Activated CD4-positive, alpha-beta T cell treated with anti-CD3 and anti-CD28 coated beads for 24 hours (primary cell): ENCODE measurements around the gene AP1S3.
"Not testable (repeated sequence)": the region's sequence is repeated elsewhere in the genome, so short reads cannot be mapped to it uniquely, and the experiment has no call there.

Experiments
- DNase-seq, 2 donors: peaks; one replicate each; pipeline ENCODE4 v3.0.0-alpha.2; 2020; ENCODE audit warnings: low read depth in 2 of 2

The AP1S3 gene

DNA sequence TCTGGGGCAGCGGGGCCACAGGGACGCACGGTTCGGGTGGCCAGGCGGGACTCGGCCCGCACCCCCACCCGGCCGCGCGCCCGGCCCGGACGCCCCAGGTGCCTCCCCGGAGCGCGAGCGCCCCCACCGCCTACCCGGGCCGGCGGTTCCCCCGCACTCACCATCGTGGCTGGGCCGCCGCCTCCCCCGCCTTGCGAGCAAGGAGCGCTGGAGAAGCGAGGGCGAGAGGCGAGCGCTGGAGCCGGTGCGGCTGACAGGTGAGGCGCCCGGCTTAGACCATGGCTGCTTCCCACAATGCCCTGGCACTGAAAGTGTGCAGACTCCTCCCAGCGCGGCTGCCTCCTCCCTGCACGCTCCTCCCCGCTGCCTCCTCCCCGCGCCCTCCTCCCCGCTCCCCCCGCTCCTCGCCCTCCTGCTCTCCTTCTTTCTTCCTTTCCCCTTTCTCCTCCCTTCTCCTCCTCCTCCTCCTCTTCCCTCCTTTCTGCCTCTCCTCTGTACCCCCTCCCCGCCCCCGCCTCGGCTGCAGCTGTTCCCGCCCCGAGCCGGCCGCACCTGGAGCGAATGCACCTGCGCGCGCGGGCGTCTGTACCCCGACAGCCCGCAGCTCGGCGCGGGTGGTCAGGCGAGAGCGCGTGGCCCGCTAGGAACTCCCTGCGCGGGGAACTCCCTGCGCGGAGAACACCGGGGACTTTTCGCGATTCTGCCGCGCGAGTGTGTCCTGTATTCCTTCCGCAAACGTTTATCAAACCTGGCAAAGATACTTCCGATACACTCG, at the start of gene AP1S3:
Gene AP1S3, minus strand, starts transcription at position 296 of the 775 bp plus-strand sequence. Its CDS starts 132 bp downstream, at position 164.
- DNase-seq = peak; percentile 59 to 61

DNA sequence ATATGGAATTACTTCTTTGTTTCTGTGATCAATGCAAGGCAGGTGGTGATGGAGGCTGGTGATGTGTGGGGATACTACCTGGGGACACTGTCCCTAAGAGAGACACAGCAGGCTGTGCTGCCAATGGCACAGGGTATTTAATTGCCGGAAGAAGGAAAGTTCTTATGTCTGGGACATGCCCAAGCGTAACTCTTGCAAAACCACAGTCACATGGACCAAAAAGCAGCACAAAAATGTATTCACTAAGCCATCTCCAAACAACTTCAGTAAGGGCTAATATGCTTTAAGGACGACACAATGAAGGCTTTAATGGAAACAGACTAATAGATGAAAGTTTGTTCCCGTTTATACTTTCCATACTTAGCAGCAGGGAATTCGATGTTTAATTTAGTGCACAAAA, 49.7 kb upstream of the AP1S3 start:
- no peak for DNase-seq

DNA sequence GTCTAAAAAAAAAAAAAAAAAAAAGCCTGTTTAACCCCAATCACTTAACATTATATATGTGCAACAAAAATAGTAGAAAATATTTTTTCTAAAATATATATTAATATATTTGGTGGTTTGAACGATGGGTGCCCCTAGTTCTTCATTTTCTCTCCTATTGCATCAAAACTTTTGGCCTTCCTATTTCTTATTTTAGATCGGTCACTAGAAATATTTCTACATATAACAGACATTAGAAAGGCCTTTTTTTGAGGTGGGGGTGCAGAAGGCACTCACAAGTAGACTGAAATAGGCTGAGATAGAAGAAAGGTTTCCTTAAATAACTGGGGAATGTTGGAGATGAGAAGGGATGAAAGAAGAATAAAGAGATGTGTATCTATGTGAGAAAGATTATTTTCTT, 49.3 kb upstream of the AP1S3 start:
- no peak for DNase-seq

DNA sequence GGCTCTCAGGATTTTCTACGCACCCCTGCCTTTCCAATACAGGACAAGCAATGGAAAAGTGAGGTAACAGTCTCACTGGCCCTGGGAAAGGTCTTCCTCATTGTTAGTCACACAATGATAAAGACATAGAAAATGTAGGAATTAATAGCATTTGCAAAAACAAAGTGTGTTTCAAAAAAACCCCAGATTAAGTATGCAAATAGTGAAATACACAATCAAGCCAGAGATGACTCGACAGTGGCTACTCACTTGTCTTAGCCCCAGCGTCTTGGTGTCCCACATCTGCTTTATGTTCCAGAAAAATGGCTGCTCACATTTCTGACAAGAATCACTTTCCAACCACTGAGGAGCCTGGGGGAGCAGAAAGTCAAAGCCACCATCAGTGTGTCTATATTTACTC, 47.0 kb upstream of the AP1S3 start:
- DNase-seq = no peak

DNA sequence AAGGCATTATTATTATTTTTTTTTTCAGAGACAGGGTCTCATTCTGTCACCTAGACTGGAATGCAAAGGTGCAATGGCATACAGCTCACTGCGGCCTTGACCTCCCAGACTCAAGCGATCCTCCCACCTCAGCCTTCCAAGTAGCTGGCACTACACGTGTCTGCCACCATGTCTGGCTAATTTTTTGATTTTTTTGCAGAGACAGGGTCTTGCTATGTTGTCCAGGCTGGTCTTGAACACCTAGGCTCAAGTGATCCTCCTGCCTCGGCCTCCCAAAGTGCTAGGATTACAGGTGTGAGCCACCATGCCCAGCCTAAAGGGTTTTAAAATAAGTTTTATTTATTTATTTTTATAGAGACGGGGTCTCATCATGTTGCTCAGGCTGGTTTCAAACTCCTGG, 45.3 kb upstream of the AP1S3 start:
- no peak for DNase-seq

DNA sequence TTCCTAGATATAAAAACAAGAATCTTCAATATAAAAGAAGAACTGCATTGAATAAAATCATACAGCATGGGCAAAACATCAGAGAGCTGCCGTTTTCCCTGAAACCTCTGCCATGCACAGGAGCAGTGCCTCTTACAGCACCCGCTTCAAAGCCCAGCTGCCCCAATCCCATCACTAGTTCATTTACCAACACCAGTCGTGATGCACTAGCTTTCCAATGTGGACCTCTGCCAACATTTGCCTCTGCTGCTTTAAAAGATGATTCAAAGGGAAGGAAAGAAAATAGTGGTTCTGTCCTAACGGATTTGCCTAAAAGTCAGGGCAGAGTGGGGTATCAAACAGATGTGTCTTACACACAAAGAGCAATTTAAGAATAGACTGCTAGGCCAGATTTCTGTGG, 43.4 kb upstream of the AP1S3 start:
- no peak for DNase-seq

DNA sequence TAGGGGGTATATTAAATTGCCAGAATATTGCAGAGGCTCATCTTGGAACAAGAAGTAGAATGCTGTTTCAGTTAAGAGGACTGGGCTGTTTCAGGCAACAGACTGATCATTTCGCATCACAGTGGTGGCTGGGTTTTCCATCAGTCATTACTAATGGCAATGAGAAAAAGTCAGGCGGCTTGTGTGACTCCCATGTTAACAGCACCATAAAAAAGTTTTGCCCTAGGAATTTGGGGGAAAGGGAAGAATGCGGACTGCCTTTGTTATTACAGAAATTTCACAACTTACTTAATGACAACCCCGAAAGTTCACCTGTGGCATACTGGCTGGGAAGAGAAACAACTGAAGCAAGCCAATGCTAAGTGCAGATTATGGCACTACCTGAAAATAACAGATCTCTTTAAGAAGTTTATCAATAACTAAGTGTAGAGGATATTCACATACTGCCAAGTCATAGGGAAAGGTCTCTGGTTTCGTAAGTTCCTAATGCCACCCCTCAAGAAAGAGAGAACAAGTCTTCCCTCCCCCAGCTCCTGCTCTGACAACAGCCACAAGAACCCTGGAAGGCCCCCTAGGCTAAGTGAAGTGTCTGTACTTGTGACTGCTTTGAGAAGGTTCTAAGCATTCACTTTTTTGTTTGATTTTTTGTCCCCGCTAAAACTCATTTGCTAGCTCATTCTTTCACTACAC, 40.5 kb upstream of the AP1S3 start:
- no peak for DNase-seq

DNA sequence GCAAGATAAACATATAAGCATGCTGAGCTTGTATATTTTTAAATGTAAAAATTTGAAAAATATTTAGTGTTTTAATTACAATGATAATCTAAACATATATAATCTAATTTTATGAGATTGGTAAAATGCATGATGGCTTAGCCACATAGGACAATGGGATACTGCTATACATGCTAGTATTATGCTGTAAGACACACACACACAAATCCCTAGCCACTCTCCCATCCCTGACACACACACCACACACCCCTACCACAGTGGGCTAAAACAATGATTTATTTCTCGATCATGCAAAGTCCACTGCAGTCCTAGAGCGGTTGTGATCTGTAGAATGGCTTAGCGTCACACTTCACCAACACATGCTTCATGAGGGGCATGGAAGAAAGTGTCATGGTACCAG, 36.3 kb upstream of the AP1S3 start:
- no peak for DNase-seq

DNA sequence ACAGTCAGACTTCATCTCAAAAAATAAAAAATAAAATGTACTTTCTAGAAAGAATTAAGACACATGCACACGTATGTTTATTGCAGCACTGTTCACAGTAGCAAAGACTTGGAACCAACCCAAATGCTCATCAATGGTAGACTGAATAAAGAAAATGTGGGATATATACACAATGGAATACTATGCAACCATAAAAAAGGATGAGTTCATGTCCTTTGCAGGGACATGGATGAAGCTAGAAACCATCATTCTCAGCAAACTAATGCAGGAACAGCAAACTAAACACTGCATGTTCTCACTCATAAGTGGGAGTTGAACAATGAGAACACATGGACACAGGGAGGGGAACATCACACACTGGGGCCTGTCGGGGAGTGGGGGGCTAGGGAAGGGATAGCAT, 35.4 kb upstream of the AP1S3 start:
- not testable (repeated sequence) for DNase-seq

DNA sequence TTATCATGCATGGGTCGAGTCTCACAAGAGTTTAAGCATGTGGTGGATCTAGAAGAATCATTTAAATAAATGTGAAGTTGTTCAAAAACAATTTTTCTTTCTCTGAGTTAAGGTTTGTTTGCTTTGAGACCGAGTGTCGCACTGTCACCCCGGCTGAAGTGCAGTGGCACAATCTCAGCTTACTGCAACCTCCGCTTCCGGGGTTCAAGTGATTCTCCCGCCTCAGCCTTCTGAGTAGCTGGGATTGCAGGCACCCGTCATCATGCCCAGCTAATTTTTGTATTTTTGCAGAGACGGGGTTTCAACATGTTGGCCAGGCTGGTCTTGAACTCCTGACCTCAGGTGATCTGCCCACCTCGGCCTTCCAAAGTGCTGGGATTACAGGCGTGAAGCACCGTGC, 34.3 kb upstream of the AP1S3 start:
- DNase-seq = not testable (repeated sequence)

DNA sequence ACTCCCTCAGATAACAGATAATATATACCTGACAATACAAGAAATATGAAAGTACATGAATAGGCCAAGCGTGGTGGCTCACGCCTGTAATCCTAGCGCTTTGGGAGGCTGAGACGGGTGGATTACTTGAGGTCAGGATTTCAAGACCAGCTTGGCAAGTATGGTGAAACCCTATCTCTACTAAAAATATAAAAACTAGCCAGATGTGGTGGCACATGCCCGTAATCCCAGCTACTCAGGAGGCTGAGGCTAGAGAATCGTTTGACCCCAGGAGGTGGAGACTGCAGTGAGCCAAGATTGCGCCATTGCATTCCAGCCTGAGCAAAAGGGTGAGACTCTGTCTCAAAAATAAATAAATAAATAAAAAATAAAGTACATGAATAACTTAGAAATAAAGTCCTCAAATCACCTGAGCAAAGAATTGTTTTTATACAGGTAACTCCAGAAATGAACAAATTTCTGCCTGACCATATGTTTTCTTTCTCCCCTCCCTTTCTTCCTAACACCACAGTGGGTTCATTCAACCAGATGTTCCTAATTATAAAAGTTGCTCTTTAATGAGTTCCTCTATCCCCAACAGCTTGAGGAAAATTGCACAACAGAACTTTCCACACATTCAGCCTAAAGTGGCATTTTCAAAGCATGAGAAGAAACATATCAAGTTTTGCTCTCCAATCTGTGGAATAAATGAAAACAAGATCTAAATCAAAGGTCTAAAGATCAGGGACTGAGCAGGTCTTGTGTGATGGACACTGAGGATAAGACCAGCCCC, 33.6 kb upstream of the AP1S3 start:
- no peak for DNase-seq

DNA sequence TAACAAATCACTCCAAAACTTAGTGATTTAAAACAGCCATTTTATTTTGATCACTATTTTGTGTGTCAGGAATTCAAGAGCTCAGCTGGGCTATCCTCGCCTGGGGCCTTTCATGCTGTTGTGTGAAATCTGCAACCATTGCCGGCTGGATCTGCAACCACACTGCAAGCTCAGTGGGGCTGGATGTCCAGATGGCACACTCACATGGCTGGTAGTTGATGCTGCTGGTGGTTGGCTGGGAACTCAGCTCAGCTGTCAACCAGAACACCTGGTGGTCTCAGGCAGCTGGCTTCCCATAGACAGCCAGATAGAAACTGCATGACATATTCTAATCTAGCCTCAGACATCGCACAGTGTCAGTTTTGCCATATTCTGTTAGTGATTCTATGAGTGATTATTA, 30.6 kb upstream of the AP1S3 start:
- no peak for DNase-seq

DNA sequence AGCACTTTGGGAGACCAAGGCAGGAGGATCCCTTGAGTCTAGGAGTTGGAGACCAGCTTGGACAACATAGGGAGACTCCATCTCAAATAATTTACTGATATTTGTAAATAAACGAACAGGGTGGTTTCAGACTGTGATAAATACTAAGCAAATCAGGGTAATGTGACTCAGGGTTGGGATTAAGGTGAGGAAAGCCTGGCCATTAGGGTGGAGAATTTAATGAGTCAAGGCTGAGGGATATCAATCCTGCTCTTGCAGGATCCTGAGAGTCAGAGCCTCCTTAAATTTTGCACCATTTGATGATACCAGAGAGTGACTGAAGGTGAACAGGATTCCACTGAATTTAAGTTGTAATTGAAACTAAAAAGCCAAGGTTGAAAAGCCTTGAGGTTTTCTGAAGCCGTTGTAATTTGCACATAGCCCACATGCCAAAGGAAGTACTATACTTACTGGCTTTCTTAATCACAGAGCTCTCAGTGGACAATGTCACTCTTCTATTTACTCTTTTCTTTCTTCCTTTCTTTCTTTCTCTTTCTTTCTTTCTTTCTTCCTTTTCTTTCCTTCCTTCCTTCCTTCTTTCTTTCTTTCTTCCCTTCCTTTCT, 28.6 kb upstream of the AP1S3 start:
- no peak for DNase-seq

DNA sequence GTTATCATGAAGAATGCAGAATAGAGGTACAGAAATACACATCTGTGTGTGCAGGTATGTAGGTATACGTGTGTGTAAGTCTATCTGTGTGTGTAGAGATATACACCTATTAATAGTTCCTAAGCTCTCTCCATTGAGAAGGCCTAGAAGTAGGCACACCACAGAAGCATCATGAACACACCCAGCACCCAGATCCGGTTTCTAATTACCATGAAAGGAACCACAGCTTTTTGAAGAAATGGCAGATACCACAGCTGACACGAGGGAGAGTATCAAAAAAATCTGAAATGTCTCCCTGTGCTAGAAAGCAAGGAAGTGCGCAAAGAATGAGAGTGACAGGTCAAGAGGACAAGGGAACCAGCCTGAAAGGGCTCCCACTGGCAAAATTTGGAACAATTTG, 27.7 kb upstream of the AP1S3 start:
- no peak for DNase-seq

DNA sequence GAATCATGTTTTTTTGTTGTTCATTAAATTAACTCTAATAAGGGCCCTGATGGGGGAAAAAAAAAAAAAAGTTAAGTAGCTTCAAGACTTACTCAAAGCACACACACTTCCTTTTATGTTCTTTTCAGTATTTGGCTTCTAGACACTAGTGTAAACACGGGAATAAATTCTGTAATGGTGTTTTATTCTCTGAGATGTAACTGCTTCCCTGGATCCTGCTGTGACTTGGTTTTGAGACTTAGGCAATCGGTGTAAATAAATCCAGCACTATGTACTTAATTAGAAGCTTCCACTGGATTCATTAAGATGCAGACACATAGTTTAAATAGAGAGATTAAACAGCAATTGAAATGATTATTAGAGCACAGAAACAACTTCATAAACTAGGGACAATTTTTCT, 26.1 kb upstream of the AP1S3 start:
- DNase-seq = no peak

DNA sequence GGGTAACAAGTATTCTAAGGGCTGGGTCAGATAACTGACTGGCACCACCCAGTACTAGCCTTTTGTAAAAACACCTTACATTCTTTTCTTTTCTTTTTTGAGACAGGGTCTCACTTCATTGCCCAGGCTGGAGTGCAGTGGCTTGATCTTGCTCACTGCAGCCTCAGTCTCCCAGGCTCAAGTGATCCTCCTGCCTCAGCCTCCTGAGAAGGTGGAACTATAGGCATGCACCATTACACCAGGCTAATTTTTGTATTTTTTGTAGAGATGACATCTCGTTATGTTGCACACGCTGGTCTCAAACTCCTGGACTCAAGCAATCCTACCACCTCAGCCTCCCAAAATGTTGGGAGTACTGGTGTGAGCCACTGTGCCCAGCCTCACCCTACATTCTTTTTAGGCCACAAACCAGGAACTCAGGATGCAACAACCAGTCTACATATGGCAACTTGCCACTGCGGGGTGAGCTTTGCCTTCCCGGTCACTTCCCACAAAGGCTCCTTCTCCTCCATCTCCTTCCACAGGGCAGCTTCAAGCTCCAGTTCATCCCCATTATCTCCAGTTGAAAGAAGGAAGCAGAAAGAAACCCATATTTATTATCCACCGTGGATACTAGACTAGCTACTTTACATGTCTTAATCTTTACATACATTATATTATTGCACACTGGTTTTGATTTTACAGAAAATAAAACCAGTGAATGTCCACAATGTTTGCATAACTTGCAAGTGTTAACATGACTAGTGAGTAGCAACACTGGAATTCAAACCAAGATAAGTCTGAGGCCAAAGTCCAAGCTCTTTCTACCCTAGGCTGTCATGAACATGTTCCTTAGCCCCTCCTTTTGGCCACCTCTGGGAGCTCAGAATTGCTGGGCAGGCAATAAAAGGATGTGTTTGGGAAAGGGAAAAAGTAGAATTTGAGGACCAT, 23.7 kb upstream of the AP1S3 start:
- no peak for DNase-seq

DNA sequence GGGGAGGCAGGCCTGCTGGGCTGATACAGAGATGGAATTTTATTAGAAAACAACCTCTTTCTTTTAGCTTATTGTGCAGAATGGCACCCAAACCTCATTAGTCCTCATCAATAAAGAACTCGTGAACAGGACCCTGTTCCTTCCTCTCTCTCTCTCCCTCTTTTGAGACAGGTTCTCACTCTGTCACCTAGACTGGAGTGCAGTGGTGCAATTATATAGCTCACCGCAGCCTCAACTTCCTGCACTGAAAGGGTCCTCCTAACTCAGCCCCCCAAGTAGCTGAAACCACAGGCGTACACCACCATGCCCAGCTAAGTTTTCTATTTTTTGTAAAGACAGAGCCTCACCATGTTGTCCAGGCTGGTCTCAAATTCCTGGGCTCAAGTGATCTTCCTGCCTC, 21.7 kb upstream of the AP1S3 start:
- no peak for DNase-seq

DNA sequence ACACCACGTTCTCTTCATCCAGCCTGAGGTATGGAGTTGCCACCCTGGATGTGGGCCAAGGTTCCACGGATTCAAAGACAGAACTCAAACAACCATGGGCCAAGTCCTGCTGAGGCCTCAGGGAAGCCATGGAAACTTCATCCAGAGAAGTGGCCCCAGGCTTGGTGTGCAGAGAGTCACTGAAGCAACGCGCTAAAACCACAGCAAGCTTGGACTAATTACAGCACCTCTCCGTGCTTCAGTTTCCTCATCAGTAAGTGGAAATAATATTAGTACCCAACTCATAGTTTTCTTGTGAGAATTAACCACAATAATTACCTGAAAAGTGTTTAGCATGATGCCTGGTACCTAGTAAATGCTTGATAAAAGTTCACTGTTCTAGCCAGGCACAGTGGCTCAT, 19.2 kb upstream of the AP1S3 start:
- DNase-seq = no peak

DNA sequence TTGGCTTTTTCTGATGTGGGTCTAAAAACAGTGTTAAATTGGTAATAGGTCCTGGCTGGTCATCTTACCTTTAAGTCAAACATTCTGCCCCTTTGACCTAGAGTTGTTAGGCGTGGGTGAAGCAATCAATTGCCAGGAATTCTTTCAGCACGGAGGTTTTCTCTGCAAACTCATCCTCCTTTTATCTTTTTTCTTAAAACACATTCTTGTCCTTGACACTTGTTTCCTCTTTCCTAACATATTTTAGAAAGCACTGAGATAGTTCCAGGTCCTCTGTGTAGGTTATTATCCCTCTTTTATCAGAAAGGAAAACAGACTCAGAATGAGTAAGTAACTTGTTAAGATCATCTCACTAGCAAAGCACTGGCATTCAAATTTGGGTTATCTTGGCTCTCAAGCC, 18.6 kb upstream of the AP1S3 start:
- DNase-seq = no peak

DNA sequence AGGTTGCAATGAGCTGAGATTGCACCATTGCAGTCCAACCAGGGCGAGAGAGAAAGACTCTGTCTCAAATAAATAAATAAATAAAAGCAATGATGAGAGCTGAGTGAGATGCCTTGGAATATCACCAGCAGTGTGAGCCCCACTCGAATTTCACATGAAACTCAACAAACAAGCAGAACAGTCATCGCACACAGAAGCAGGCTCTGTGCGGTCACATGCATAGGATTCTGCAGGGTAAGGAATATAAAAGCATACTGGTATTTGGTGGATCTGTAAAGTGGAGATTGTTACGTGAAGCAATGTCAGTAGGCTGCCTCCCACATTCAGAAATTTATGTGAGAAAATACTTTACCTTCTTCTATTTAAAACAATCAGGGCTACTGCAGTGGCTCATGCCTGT, 18.0 kb upstream of the AP1S3 start:
- DNase-seq = no peak

DNA sequence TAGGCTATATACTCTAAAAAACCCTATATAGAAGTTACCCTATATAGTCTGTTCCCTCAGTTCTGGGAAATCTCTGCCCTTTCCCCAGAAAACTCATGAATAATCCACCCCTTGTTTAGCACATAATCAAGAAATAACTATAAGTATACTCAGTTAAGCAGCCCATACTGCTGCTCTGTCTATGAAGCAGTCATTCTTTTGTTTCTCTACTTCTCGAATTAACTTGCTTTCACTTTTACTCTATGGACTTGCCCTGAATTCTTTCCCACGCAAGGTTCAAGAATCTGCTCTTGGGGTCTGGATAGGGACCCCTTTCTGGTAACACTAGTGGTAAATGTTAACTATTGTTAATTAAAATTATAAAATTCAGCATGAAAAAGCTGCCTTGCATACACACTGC, 17.4 kb upstream of the AP1S3 start:
- DNase-seq = no peak
